ENCODE results near the gene TMEM238. TPM values are rescaled to one million over a fixed set of nuclear protein-coding genes. Genes with fewer than 3 reads are reported as not detected.
"Not testable (repeated sequence)": the region's sequence is repeated elsewhere in the genome, so short reads cannot be mapped to it uniquely, and the experiment has no call there.

Gene TMEM238
- total RNA-seq, 1 experiment from 2014 or later, result 0.14 TPM

- peaks cover 3% of the 10 kb centered on the region; the same call in 1 of the 2 replicates for H3K4me1 ChIP-seq
- H3K36me3 ChIP-seq, result peaks cover 31% of the 10 kb centered on the region
- H3K27me3 ChIP-seq, result no peaks in the 10 kb centered on the region
- H3K27ac ChIP-seq, result peak overlapping the region; percentile 98
- peak; percentile 99 for DNase-seq
- peak overlapping the region; percentile 95 for H3K4me3 ChIP-seq
- 0 out of 2 replicates have a peak, but pooled peaks cover 4% of the 10 kb centered on the region for H3K9me3 ChIP-seq (replicated peaks)
Observed at GRCh38 chr19:55407800-55408532, 23.9 kb upstream of the TMEM238 start.

- not testable (repeated sequence) for DNase-seq; H3K4me1 ChIP-seq; H3K27me3 ChIP-seq; H3K9me3 ChIP-seq (replicated peaks)
- peak within 1 kb of the TSS; percentile 98 for H3K27ac ChIP-seq
- peaks cover 35% of the 10 kb centered on the region for H3K36me3 ChIP-seq
- H3K4me3 ChIP-seq, result peak within 1 kb of the TSS; percentile 95
Observed at GRCh38 chr19:55407550-55407799, 23.4 kb upstream of the TMEM238 start, which contains the start of gene UBE2S. Gene UBE2S, minus strand, starts transcription at chr19:55407788. Its CDS starts 199 bp downstream, at chr19:55407589.

DNA sequence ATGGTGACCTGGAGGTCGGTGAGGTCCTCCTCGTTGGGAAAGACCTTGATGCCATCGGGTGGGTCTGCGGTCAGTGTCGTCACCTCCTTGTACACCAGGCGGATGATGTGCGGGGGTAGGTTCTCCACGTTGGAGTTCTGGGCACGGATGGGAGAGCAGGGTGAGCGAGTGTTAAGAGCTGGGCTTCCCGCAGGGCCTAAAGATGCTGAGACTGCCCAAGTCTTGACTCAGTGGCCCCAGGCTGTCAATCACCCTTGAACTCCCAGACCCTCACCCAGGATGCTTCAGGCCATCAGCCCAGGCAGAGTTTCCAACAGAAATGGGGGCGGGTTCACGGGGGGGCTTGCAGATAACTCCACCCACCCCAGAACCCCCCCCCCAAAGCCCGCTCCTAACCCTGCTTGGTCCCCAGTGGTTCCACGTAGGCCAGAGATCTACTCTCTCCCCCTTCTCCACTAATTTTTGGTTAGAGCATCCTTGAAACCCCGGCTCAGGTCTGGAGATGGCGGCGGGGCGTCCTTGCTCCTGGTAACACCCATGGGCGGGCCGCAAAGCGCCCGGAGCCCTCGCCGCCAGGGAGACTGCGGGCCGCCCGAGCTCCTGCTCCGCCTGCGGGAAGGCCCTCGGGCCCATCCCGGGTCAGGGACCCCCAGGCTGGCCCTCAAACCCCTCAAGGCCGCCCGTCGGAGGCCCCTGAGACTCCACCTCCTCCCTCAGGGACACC, 22.9 kb upstream of the TMEM238 start:
- Histone ChIP-seq H3K4me3 (peak overlapping the region; percentile 95), H3K9me3 (replicated peaks) (0 out of 2 replicates have a peak, but pooled peaks cover 4% of the 10 kb centered on the region), H3K4me1 (peaks cover 3% of the 10 kb centered on the region; the same call in 1 of the 2 replicates), H3K36me3 (peaks cover 40% of the 10 kb centered on the region), H3K27me3 (no peaks in the 10 kb centered on the region), H3K27ac (peak overlapping the region; percentile 98)
- DNase-seq, result no peak

- H3K27ac ChIP-seq, result no peak overlapping the region
- H3K27me3 ChIP-seq, result no peaks in the 10 kb centered on the region
Observed at GRCh38 chr19:55406091-55406825, 22.2 kb upstream of the TMEM238 start.

GRCh38 chr19:55405638-55406037, 21.5 kb upstream of the TMEM238 start:
- Histone ChIP-seq H3K27me3 (no peaks in the 10 kb centered on the region), H3K4me3 (peak overlapping the region; percentile 95), H3K27ac (no peak overlapping the region), H3K4me1 (peaks cover 3% of the 10 kb centered on the region; the same call in 1 of the 2 replicates), H3K9me3 (replicated peaks) (0 out of 2 replicates have a peak, but pooled peaks cover 4% of the 10 kb centered on the region), H3K36me3 (peaks cover 49% of the 10 kb centered on the region)
- no peak for DNase-seq

More at GRCh38 chr19:55406091-55406825, 22.2 kb upstream of the TMEM238 start:
- no peak for DNase-seq
- Histone ChIP-seq H3K9me3 (replicated peaks) (0 out of 2 replicates have a peak, but pooled peaks cover 4% of the 10 kb centered on the region), H3K4me1 (peaks cover 3% of the 10 kb centered on the region; the same call in 1 of the 2 replicates), H3K36me3 (peaks cover 45% of the 10 kb centered on the region), H3K4me3 (peak overlapping the region; percentile 95)

- no peak overlapping the region for H3K27ac ChIP-seq
- peaks cover 56% of the 10 kb centered on the region for H3K36me3 ChIP-seq
- no peaks in the 10 kb centered on the region for H3K9me3 ChIP-seq (replicated peaks)
- H3K27me3 ChIP-seq, result no peaks in the 10 kb centered on the region
- no peak overlapping the region for H3K4me3 ChIP-seq
- H3K4me1 ChIP-seq, result no peaks in the 10 kb centered on the region; the same call in 1 of the 2 replicates
- no peak for DNase-seq
Observed at GRCh38 chr19:55402509-55402908, 18.4 kb upstream of the TMEM238 start.

DNA sequence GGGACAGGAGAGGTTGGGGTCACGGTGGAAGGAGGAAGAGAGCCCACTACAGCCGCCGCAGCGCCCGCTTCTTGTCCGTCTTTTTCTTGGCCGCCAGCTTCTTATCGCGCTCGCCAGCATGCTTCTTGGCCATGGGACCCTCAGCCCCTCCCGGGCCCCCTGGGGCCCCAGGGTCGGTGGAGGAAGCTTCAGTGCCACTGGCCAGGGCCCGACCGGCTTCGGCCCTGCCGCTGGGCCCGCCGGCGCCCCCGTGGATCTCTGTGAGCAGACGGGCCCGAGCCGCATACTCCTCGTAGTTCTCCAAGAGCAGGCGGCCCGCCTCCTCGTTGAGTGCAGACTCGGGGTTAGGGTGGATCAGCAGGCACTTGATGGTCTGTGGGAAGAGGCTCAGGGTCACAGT, 17.3 kb upstream of the TMEM238 start:
- not testable (repeated sequence) for H3K27me3 ChIP-seq; DNase-seq; H3K4me1 ChIP-seq; H3K4me3 ChIP-seq; H3K9me3 ChIP-seq (replicated peaks); H3K27ac ChIP-seq
- peaks cover 51% of the 10 kb centered on the region for H3K36me3 ChIP-seq

DNA sequence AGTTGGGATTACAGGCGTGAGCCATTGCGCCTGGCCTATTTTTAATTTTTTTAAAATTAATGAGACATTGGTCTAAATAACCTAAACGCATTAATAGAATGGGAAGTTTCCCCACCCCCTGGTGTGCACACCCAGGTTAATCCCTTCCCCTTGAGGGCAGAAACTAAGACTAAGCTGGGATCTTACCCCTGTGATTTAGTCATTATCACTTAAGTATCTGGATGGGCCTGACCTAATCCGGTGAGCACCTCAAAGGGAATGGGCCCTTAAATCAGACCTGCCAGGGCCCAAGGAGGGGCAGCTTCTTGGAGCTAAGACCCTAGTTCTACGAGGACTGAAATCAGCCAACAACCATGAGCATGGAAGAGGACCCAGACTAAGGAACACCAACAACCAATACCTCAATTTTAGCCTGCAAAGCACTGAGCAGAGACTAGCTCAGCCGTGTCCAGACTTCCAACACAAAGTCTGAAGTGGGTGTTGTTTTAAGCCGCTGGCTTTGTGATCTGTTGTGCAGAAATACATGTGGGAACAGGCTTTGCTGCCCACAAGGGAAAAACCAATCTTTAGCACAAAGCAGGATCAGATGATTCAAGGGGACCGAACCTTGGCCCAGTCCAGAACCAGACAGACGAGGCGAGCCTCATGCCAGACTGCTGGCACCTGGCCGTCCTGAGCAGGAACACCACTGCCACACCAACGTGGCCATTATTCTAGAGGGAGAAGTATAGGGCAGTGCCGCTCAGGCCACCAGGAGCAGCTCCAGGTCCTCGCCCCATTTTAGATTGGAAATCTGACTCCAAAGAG, 16.4 kb upstream of the TMEM238 start:
- DNase-seq, result no peak

GRCh38 chr19:55398200-55398925, 14.3 kb upstream of the TMEM238 start:
- Histone ChIP-seq H3K4me1 (no peaks in the 10 kb centered on the region), H3K27ac (no peak overlapping the region), H3K27me3 (no peaks in the 10 kb centered on the region), H3K4me3 (no peak overlapping the region), H3K9me3 (replicated peaks) (no peaks in the 10 kb centered on the region), H3K36me3 (peaks cover 28% of the 10 kb centered on the region)
- no peak for DNase-seq

More for the DNA sequence above, 16.4 kb upstream of the TMEM238 start:
- peaks cover 42% of the 10 kb centered on the region for H3K36me3 ChIP-seq
- H3K27ac ChIP-seq, result no peak overlapping the region
- H3K4me1 ChIP-seq, result no peaks in the 10 kb centered on the region
- H3K4me3 ChIP-seq, result no peak overlapping the region
- H3K27me3 ChIP-seq, result no peaks in the 10 kb centered on the region
- H3K9me3 ChIP-seq (replicated peaks), result no peaks in the 10 kb centered on the region

GRCh38 chr19:55392820-55393761, 9.0 kb upstream of the TMEM238 start:
- Histone ChIP-seq H3K27ac (no peak overlapping the region), H3K9me3 (replicated peaks) (no peaks in the 10 kb centered on the region), H3K4me1 (peaks cover 3% of the 10 kb centered on the region; the same call in 1 of the 2 replicates), H3K27me3 (no peaks in the 10 kb centered on the region), H3K4me3 (no peak overlapping the region), H3K36me3 (peaks cover 23% of the 10 kb centered on the region)
- no peak for DNase-seq

GRCh38 chr19:55391702-55392615, 7.9 kb upstream of the TMEM238 start:
- Histone ChIP-seq H3K27me3 (no peaks in the 10 kb centered on the region), H3K27ac (no peak overlapping the region), H3K4me3 (no peak overlapping the region), H3K36me3 (peaks cover 35% of the 10 kb centered on the region), H3K9me3 (replicated peaks) (no peaks in the 10 kb centered on the region), H3K4me1 (peaks cover 15% of the 10 kb centered on the region)
- DNase-seq, result no peak

DNA sequence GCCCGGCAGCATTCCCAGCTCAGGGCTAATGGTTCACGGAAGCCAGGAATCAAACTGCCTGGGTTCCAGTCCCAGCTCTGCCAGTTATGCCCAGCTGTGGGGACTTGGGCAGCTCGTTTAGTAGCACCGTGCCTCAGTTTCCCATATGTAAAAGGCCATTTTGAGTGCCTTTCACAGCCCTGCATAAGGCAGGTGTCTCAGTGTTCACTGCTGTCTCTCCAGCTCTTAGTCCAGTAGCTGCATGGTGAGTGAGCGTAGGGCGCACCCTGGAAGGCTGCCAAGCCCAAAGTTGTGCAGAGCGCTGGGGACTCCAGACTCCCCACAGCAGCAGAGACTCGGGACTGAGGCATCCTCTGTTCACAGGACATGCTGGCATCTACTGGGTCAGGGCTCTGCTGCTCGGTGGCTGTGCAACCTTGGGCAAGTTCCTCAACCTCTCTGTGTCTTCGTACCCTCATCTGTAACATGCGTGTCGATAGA, 7.1 kb upstream of the TMEM238 start:
- no peak overlapping the region for H3K27ac ChIP-seq

More for the DNA sequence above, 7.1 kb upstream of the TMEM238 start:
- H3K27me3 ChIP-seq, result no peaks in the 10 kb centered on the region
- peaks cover 42% of the 10 kb centered on the region for H3K36me3 ChIP-seq
- H3K9me3 ChIP-seq (replicated peaks), result no peaks in the 10 kb centered on the region
- peaks cover 17% of the 10 kb centered on the region for H3K4me1 ChIP-seq
- DNase-seq, result no peak
- H3K4me3 ChIP-seq, result no peak overlapping the region
